ENCODE results near the gene EPB41L4A. TPM values are rescaled to one million over a fixed set of nuclear protein-coding genes. Genes with fewer than 3 reads are reported as not detected.
A peak's percentile ranks its signal among the peaks of the same experiment; 100 is the strongest.
"Not testable (repeated sequence)": the region's sequence is repeated elsewhere in the genome, so short reads cannot be mapped to it uniquely, and the experiment has no call there.

Gene EPB41L4A
- total RNA-seq, 6 experiments from 2014 or later, result 0.07 TPM; not detected in 5

DNA sequence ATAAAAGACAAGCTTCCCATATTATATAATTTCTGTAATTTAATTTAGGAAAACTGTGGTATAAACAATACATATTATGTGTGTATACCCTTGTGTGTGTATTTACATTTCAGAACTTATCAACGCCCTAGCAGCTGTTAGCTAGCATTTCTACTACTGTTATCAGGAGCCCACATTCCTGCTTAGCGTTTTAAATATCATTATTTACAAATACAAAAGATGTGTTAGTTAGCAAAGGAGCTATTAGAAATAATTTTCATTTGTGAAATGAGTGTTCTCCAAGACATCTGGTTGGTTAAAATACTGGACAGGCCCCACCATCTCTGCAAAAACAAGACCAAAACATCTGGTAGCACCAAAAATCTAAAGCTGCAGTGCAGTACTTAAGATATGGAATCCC, 48.0 kb downstream of the EPB41L4A start:
- Mint-ChIP-seq H3K4me3 (no peak overlapping the region), H3K27ac (no peak overlapping the region), H3K27me3 (ENCODE audit: insufficient read depth) (no peaks in the 10 kb centered on the region; the same call in 1 of the 2 replicates), H3K36me3 (ENCODE audit: low read depth) (no peaks in the 10 kb centered on the region), H3K4me1 (ENCODE audit: low read depth) (no peaks in the 10 kb centered on the region), H3K9me3 (no peaks in the 10 kb centered on the region)
- TF ChIP-seq, protein P1, sequence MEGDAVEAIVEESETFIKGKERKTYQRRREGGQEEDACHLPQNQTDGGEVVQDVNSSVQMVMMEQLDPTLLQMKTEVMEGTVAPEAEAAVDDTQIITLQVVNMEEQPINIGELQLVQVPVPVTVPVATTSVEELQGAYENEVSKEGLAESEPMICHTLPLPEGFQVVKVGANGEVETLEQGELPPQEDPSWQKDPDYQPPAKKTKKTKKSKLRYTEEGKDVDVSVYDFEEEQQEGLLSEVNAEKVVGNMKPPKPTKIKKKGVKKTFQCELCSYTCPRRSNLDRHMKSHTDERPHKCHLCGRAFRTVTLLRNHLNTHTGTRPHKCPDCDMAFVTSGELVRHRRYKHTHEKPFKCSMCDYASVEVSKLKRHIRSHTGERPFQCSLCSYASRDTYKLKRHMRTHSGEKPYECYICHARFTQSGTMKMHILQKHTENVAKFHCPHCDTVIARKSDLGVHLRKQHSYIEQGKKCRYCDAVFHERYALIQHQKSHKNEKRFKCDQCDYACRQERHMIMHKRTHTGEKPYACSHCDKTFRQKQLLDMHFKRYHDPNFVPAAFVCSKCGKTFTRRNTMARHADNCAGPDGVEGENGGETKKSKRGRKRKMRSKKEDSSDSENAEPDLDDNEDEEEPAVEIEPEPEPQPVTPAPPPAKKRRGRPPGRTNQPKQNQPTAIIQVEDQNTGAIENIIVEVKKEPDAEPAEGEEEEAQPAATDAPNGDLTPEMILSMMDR (IDR thresholded peaks at IDR 0.05), result no peak
- DNase-seq, result no peak

DNA sequence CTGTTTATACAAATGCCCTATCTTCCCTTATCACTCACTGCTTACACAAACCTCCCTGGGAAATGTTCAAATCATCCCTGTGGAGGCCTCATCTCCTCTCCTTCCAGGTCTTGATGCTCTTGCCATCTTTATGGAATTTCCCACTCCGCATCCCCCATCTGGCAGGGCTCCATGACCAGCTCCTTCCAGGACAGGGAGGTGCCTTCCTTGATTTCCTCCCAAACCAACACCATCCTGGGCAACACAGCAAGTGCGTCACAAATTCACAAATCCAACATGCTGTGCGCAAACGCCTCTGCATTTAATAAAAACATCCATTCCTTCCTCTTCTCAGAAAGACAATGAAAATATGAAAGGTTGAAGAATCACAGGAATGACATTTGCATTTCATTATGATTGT, 51.7 kb downstream of the EPB41L4A start:
- no peak overlapping the region for H3K4me3 Mint-ChIP-seq
- H3K4me1 Mint-ChIP-seq (ENCODE audit: low read depth), result no peaks in the 10 kb centered on the region
- H3K27ac Mint-ChIP-seq, result no peak overlapping the region
- H3K27me3 Mint-ChIP-seq (ENCODE audit: insufficient read depth), result no peaks in the 10 kb centered on the region; the same call in 1 of the 2 replicates
- DNase-seq, result no peak
- H3K36me3 Mint-ChIP-seq (ENCODE audit: low read depth), result no peaks in the 10 kb centered on the region
- TF ChIP-seq, protein P1 (IDR thresholded peaks at IDR 0.05), result no peak
- no peaks in the 10 kb centered on the region for H3K9me3 Mint-ChIP-seq

DNA sequence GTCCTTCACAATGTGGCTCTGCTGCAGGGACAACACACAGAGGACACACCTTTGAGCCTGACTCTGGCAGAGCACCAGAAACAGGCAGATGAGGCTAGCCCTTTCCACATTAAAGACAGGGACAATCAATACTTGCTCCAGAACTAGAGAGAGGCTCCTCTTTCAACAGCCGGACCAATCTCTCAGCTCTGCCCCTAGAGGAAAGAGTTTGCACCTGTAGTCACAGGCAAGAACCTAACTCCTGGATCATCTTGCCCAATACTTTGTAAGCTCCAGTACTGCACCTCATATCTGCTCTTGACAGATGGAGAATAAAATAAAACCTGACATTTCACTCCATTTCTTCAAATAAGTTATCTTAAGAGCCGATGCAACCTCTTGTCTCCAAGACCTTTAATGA, 52.1 kb downstream of the EPB41L4A start:
- TF ChIP-seq, protein P1 (IDR thresholded peaks at IDR 0.05), result peak; percentile 37
- no peaks in the 10 kb centered on the region for H3K9me3 Mint-ChIP-seq
- no peaks in the 10 kb centered on the region; the same call in 1 of the 2 replicates for H3K27me3 Mint-ChIP-seq (ENCODE audit: insufficient read depth)
- DNase-seq, result no peak
- H3K4me3 Mint-ChIP-seq, result no peak overlapping the region
- H3K36me3 Mint-ChIP-seq (ENCODE audit: low read depth), result no peaks in the 10 kb centered on the region
- no peak overlapping the region for H3K27ac Mint-ChIP-seq
- H3K4me1 Mint-ChIP-seq (ENCODE audit: low read depth), result no peaks in the 10 kb centered on the region

DNA sequence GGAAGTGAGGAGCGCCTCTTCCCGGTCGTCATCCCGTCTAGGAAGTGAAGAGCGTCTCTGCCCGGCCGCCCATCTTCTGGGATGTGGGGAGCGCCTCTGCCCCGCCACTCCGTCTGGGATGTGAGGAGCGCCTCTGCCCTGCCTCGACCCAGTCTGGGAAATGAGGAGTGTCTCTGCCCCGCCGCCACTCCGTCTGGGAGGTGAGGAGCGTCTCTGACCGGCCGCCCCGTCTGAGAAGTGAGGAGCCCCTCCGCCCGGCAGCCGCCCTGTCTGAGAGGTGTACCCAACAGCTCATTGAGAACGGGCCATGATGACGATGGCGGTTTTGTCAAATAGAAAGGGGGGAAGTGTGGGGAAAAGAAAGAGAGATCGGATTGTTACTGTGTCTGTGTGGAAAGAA, 58.3 kb downstream of the EPB41L4A start:
- not testable (repeated sequence) for H3K36me3 Mint-ChIP-seq (ENCODE audit: low read depth); H3K27ac Mint-ChIP-seq; H3K27me3 Mint-ChIP-seq (ENCODE audit: insufficient read depth); H3K4me3 Mint-ChIP-seq; DNase-seq; H3K9me3 Mint-ChIP-seq; H3K4me1 Mint-ChIP-seq (ENCODE audit: low read depth)

DNA sequence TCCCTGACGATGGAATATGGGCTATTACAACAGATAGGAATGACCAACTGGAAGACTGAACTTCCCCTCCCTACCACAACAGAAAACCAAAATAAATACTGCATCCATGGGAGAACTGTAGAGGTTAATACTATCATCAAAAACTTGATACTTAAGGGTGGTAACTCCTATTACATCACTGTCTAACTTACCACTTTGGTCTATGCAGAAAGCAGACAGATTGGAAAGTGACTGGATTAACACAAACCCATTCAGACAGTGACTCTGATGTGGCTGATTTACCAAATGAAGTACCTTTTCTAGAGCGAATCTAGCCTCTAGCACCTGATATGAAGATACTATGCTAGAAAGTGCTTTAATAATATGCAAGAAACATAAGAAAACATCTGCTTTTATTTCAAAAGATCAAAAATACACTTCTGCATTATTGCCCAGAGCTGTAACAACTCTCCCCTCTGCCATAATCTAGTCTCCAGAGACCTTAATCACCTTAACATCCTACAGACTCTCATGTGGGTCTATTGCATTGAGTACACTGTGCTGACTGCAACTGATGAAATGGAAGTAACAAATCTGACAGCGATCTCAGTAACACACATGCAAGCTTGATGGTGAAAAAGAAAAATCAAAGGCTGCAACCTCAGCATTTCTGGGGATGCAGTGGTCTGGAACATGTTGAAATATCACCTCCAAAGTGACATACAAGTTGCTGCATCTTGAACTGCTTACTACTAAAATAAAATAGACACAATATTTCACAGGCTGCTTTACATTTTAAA, 62.7 kb downstream of the EPB41L4A start:
- Mint-ChIP-seq H3K4me3 (no peak overlapping the region), H3K9me3 (no peaks in the 10 kb centered on the region), H3K4me1 (ENCODE audit: low read depth) (no peaks in the 10 kb centered on the region), H3K27ac (no peak overlapping the region), H3K27me3 (ENCODE audit: insufficient read depth) (no peaks in the 10 kb centered on the region; the same call in 1 of the 2 replicates), H3K36me3 (ENCODE audit: low read depth) (no peaks in the 10 kb centered on the region)
- DNase-seq, result no peak
- TF ChIP-seq, protein P1 (IDR thresholded peaks at IDR 0.05), result no peak

DNA sequence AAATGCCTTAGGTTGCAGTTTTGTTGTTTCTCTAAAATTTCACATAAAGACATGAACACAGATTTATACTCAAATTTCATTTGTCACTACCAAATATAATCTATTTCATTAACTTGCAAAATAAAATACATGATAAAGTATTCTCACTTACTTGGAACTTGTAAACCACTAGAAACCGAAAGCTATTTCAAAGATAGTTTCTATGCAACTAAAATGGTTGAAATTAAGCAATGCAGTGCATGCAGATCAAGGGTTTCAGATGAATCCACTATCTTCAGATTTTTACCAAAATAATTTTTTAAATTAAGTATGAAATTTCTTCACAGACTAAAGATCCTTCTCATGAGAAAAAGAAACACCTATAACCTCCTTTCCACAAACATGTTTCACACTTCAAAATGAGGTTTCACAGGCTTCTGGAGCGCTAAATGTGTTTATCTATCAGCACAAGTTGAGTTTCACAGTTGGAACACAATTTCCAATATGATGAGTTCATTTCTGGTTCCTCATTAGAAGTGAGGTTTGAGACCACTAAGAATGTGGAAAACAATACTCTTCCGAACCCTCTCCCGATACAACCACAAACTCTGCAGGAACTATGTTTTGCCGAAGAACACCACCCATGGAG, 63.9 kb downstream of the EPB41L4A start:
- no peak overlapping the region for H3K27ac Mint-ChIP-seq
- H3K36me3 Mint-ChIP-seq (ENCODE audit: low read depth), result no peaks in the 10 kb centered on the region
- H3K4me3 Mint-ChIP-seq, result no peak overlapping the region
- no peak for DNase-seq
- H3K27me3 Mint-ChIP-seq (ENCODE audit: insufficient read depth), result no peaks in the 10 kb centered on the region; the same call in 1 of the 2 replicates
- TF ChIP-seq, protein P1 (IDR thresholded peaks at IDR 0.05), result no peak
- no peaks in the 10 kb centered on the region for H3K9me3 Mint-ChIP-seq
- no peaks in the 10 kb centered on the region for H3K4me1 Mint-ChIP-seq (ENCODE audit: low read depth)

All from HFFc6 (cell line).